Thyroid gland (tissue), 4 donors: Measurements from ENCODE around the gene CAD.

Experiments used
- CTCF ChIP-seq, 6 experiments: fragments of 200-600 bp in 3 of 6; fragments of 450-650 bp in 3 of 6; sonication (generic) in 3 of 6; IDR thresholded peaks; one replicate each; pipeline ENCODE4 v1.5.1; 2016 to 2019; ENCODE audit warnings: antibody characterized with exemption in 6 of 6, mild to moderate bottlenecking in 2 of 6, inconsistent platforms in 1 of 6, moderate library complexity in 1 of 6
- POLR2A ChIP-seq, 2 donors: fragments of 450-650 bp; IDR thresholded peaks; one replicate each; pipeline ENCODE4 v1.6.1; 2017; ENCODE audit warnings: antibody characterized with exemption in 2 of 2, mild to moderate bottlenecking in 2 of 2, moderate library complexity in 1 of 2

GRCh38 chr2:27205206-27205605 is 12.0 kb upstream of the CAD start:
- TF ChIP-seq POLR2A (IDR thresholded peaks at IDR 0.05) (no peak), CTCF (IDR thresholded peaks at IDR 0.05) (no peak)
